ENCODE measurements around the gene ALG12.

Gene ALG12

DNA sequence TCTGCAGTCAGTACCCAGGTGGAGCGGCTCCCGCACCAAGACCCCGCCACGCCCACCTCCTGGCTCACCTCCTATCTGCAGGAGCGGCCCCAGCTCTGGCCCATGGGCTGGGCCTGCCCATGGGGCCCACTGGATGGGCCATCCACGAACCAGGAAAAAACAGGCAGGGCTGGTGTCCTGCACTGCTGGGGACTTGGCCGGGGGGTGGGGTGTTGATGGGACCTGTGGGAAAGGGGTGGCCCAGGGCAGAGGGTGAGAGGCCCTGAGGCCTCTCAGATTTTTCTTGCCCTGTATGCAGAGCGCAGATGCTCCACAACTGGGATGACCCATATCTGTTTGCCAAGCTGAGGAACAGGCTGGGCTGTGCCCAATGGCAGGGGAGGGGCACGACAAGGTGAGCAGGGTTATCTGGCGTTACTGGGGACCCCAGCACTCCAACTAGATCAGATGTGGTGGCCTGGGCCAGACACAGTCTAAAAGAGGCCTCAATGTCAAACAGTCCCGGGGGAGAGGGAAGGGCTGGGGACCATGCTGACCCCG, 39.7 kb upstream of the ALG12 start:
- no peak for DNase-seq

DNA sequence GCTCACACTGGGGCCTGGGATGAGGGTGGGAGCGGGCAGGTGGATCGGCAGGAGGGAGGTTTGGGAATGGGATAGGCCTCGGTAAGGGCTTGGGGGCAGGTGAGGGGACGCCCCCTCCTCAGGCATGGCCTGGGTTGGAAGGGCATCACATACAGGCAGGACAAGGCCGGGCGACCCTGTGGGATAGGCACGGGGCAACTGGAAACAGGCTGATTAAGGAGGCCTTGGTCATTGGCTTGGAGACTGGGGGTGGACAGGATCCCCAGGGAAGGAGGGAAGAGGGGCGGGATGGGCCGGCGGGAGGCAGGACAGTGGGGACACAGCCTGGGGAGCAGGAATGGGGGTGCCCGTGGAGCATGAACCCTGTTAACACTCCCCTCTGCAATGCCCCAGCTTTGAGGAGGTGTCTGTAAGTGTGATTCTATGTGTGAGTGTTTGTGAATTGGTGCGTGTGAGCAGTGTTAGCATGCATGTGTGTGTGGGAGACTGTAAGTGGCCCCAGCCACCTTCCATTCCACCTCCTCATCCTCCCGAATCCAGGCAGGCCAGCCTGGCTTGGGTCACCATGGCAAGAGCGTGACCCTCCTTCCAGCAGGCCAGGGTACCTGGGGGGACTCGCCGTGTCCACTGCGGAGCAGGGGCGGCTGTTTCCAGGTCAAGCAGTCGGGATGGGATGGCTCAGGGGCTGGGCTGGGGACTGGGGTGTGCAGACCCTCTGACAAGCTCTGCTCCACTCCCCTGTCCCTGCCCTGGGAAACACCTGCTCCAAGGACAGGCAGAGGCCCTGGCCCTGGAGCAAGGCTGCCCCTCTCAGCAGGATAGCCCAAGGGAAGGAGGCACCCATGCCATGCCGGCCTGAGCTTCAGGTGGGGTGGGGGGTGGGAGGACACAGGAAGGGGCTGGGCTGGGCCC, 38.9 kb upstream of the ALG12 start:
- DNase-seq, result no peak

DNA sequence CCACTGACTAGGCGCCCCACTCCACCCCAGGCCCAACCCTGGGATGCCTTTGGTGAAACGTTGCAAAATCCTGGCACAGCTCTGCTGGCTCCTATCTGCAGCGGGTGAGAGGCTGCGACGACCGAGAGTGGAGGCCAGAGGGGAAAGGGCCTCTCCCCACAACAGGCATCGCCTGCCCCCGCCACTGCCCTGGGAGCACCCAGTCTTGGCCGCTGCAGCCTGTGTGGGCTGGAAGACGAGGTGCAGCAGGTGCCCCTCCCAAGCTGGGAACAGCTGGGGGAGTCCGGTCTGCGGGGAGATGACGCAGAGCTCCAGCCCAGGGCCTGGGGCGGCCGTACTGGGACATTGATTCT, 38.2 kb upstream of the ALG12 start:
- DNase-seq, result no peak

DNA sequence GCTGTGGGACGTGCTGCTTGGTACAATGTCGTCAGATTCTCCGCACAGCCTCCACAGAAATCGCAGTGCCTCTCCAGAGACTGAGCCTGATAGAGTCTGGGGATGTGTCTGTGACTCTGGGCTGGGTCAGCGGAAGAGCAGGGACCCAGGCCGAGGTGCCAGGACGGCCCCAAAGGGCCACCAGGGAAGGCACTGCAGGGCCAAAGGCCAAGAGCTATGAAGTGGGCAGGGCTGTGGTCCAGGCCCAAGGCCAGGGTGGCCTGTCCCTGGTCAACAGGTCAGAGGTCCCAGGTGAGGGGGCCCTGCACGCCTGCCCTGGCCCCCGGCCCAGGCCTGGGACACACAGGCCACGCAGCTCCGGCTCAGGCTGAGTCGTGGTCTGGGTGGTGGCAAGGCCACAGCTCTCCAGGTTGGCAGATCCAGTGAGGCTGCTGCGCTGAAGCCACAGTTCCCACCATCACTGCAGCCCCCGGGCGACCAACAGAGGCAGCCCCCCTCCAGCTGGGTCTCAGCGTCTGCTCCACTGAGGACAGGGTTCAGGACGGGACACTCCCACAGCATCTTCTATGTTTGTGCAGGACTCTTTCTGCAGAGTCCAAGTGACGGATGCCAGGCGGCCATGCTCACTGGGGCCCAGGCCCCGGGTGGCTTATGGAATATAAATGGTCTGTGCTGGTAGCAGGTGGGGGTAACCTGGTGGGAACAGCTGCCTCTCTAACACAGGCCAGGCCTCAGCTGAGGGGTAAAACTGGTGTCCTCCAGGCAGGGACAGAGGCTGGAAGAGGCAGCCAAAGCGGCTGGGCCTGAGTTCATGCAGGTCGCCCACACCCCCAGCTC, 37.6 kb upstream of the ALG12 start:
- no peak for DNase-seq

DNA sequence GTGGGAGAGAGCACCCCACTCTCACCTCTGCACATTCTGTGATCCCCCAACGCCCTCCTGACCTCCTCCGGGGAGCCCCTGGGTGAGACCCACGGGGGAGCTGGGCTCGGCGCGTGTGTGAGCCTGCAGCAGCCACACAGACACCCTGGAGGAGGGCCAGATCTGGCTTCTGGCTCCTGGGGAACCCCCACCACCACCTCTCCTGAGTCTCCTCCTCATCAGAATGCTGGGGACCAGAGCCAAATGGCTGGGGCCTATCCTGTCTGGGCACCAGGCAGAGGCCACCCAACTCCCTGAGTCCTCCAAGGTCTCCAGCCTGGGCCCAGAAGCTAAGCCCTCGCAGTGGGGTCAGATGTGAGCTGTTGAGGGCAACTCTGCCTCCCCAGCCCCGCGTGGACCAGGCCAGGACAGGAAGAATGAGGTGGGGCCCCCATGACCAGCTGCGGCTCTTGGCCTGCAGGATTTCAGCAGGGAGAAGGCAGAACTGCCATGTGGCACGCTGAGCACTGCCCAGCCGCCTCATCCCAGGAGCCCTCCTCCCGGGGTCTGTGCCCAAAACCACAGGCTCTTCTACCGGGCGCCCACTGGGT, 36.8 kb upstream of the ALG12 start:
- DNase-seq, result no peak

DNA sequence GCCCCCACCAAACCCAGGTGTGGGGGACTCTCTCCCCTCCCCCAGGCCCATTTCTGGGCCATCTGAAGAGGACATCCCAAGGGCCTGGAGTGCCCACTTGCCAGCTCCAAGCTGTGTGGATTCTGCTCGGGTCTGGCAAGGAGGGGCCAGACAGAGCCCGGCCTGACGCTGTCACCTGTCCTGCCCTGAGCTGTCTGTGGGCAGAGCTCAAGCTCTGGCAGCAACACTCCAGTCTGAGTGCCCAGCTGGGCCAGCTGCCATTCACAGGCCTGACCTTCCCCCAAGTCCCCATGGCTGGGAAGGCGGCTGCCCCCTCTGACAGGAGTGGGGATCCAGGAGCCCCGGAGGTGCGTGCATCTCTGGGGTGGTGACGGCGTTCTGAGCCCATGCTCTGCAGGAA, 36.1 kb upstream of the ALG12 start:
- DNase-seq, result no peak

DNA sequence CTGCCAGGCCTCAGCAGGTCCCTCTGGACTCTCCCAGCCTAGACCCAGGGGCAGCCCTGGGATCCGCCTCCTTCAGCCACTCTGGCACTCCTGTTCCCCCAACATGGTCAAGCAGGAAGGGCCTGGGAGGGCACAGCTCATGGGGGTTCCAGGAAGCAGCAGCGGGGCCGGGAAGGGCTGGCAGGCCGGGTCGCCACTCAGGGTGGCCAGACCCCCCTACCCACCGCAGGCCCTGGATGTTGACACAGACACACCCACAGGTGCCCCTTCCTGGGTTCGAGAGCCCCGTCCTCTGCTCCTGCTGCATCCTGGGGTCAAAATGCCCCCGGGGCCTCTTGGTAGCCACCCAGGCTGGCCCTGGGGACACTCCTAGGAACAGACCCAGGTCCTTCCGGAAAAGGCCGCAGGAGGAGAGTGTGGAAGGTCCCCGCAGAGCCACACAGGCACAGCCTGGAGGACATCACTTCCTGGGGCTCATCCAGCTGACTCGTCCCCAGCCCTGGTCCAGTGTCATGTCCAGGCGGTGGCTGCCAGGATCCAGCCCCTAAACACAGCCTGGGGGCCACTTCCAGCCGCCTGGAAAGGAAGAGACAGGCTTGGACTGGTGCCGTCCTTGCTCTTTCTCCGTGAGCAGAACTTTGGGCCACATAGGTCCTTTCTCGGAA, 35.6 kb upstream of the ALG12 start:
- DNase-seq, result no peak

DNA sequence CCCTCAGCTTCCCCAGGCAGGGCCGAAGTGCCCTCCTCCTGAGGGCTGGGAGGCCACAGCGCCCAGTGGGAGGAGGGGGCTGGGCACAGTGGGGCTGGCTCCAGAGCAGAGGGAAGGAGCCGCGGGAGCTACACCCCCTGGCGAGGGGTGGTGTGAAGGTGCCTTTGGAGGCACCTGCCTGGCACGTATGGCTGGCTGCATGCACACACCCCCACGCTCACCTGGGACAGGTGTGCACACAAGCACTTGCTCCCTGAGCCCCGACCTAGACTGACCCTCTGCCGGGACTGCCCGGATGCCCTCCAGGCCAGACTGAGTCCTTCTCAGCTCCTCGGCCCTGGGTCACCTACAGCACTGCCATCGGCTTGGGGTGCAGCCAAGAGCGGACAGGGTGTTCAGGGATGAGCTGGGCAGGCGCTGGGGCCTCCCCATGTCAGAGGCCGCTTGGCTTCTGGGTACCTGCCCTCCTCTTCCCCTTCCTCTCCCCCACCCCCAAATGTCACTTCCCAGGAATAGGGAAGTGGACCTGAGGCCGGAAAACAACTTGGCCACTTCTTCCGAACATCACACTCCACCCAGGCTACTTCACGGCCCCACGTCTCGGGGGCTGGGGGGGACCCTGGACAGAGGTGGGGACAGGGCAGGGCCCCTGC, 34.9 kb upstream of the ALG12 start:
- no peak for DNase-seq

DNA sequence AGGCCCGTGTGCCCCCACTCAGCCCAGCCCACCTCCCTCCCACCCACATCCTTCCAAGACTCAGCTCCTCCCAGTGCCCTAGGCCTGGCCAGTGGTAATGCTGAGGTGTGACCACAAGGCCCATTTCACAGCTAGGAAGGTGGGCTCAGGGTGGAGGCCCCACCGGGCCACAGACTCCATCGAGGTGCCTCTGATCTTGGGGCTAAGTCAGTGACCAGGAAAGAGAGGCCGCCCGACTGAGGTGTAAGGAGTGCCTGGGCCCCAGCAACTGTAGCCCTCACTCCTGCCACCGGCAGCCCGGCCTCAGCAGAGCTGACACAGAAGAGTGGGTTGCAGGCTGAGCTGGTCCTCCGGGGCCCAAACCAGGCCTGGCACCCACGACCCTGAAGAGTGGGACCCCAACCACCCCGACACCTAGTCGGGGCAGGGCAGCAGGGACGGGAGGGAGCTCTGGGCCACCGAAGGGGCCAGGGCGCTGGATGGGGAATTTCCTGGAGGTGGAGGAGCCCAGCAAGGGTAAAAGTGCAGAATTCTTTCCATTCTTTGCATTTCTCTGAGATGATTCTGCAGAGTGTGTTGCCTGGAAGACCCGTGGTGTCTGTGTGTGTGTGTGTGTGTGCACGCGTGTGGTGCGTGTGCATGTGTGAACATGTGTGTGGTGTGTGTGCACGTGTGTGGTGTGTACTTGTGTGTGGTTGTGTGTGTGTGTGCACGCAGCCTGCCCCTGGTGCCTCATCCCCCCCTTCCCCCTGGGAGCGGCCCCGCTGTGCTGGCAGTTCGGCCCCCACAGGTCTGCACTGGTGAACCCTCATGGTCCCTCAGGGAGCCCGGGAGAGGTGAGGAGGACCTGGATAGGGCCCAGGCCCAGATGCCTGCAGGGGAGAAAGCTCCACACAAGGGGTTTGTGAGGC, 34.0 kb upstream of the ALG12 start:
- no peak for DNase-seq

DNA sequence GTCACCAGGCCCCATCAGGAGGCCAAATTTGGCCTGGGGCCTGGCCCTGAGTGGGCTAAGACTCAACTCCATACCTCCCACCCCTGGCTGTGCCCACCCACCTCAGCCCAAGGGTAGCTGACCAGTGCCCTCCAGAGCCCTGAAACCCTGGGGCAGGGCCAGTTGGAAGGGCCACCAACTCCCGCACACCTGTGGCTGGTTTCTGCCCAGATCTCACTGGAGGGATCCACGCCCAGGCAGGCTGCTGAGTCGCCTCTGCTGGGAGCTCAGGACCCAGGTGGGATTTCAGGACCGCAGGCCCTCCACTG, 33.4 kb upstream of the ALG12 start:
- DNase-seq, result no peak

DNA sequence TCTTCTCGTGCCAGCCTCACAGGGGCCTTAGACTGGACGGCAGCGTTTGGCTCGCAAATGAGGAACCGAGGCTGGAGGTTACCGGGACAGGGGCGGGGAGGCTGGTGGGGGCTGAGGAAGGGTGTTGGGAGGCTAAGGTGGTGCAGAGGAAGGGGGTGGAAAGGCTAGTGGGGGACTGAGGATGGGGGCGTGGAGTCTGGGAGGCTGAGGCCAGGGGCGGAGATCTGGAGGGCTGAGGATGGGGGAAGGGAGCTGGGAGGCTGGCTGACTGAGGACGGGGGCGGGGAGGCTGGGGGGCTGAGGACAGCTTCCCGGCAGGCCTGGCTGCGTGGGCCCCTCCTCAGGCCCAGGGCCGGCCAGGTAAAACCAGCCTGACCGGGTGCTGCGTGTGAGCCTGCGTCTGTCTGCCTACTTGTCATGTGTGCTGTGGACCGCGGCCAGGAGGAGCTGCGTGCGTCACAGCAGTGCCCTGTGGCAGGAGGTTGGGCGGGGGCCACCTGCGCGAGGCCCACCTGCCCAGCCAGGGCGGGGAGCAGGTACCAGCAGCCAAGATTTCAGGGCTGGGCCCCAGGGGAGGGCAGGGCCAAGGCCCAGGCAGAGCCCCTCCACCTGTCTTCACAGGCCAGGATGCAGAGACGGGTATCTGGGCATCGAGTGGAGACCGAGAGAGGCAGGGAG, 32.9 kb upstream of the ALG12 start:
- DNase-seq, result no peak

DNA sequence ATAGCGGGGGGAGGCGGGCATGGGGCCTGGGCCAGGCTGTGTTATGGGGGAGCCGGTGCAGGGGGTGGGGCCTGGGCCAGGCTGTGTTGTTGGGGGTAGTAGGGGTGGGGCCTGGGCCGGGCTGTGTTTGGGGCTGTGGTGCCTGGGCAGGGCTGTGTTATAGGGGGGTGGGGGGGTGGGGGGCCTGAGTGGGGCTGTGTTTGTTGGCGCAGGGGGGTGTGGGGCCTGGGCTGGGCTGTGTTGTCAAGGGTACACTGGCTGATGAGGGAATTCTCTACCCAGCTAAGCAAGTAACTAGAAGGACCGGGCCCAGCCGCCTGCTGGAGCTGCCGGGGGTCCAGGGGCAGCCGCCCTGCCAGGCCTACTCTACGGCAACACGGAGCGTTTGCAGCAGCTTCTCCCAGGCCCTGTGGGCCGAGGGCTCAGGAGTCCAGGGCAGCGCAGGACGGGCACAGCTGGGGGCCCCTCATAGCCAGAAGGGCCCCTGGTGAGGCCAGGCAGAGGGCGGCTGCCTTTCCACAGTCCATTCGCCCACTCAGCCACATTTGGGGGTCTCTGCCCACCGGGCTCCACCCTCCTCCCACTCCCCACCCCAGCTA, 32.3 kb upstream of the ALG12 start:
- no peak for DNase-seq

DNA sequence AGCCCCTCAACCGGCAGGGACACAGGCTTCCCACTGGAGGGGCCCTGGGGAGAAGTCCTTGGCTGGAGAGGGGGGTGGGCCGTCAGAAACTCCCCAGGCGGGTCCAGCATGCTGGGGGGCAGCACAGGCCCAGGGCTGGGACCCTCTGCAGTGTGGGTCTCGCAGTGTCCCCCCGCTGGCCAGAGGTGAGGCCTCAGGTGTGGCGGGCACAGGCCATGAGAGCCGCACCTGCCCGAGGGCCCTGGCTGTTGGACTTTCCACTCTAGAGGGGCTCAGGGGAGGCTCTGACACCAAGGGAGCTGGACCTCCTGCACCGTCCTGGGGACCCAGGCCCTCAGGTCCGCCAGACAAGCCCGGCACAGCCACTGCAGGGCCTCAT, 31.7 kb upstream of the ALG12 start:
- DNase-seq, result no peak

DNA sequence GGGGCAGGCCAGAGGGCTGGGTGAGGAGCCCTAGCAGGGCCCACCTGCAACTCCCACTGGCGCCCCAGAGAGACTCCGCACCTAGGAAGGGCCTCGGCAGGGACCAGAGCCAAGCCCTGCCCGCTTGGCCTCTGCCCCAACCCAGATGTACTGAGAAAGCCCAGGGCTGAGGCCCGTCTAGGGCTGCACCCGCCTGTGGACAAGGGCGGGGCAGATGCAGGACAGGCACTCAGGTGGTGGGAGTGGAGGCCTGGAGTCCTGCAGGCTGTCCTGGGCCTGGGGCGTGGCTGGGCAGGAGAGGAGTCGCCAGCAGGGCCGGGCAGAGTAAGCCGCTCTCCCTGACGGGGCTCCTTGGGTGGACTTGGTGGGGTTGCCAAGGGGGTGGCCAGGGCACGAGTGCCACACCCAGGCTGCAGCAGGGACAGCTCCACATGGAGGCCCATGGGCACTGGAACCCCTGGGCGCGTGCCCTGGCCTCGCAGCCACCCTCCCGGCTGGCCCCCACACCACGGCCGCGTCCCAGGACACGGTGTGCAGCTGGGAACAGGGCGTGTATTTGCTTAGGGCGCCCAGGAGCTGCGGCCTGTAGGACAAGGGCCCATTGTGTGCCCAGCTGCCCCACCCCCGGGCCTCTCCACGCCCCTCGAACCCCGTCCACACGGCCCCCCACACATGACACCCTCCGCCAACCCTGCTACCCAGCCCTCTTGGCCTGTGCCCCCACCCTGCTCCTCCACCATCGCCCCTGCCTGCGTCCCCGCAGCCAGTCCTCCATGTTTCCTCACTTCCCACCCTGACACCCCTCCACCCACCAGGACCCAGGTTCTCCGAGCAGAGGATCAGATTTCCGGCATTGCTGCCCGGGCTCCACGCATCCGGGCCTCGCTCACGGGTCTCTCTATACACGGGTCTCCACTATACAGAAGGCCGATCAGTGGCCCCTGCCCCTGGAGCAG, 31.0 kb upstream of the ALG12 start:
- no peak for DNase-seq

DNA sequence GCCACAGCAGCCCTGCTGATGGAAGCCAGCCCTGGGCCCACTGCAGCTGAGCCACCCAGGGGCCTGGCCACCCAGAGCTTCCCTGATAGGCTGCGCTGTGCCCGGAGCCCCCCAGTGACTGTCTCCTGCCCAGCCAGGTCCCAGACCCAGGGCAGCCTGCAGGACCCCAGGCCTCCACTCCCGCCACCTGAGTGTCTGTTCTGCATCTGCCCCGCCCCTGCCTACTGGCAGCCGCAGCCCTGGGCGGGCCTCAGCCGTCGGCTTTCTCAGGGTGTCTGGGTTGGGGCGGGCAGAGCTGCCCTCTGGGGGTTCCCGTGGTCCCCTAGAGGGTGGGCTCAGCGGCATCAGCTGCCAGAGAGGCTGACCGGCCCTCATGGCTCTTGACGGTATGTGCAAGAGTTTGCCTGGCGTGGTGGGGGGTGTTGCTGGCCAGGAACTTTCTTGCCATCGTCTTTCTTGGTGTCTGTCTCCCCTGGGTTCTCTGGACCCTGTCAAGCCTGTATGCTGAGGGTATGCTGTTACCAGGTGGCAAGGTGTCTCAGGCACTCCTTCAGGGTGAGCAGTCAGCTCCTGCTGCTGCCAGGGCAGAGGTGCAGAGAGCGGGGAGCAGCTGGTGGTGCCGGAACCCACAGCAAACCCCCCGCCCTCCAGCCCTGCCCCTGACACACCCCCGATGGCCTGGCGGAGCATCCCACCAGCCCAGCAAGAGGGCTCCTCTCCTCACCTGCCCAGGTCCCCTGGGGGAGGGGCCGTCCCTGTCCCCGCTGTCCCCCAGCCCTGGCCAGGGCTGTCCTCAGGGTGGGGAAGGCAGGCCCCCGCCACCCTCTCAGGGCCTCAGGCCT, 30.1 kb upstream of the ALG12 start:
- no peak for DNase-seq

DNA sequence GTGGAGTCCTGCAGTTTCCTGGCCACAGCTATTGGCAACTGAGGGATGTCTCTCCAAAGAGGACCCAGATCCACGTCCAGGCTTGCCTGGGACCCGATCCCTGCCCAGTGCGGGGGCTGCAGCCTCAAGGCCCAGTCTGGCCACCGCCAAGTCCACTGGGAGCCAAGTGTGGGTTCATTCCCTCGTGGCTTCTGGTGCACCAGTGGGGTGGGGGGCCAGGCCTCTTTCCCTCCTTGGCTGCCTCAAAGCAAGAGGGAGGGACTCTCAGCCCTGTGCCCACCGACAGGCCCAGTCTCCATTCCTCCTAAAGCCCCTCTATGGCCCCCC, 29.0 kb upstream of the ALG12 start:
- no peak for DNase-seq

DNA sequence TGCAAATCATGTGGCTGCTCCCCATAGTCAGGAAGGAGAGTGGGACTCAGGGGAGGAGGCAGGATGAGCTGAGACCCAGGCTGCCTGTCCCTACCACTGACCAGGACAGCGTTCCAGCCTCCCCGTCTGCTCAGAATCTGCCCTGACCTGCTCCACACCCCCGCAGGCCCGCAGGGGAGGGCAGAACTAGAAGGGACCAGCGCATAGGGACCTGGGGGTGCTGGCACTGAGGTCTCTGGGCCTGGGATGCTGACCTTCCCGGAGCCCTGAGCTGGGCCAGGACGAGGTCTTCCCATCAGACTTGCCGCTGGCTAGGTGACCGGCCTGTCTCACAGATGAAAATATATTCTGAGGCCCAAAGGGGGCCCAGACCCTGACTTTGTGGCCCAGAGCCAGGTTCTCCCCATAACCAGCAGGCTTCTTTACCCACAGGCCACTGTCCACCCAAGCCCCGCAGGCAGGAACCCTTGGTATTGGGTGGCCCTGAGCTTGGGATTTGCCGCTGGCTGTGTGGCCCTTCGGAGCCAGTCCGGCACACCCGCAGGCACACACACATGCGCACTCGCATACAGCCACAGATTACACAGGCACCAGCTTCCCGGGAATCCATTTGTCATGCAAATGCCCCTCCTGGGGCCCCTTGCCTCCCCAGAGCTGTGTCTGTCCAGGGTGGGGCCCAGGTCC, 28.5 kb upstream of the ALG12 start:
- DNase-seq, result no peak

All from T-helper 9 cell (primary cell).